ENCODE results near the gene EHMT1. TPM values are rescaled to one million over a fixed set of nuclear protein-coding genes. Genes with fewer than 3 reads are reported as not detected.
"Not testable (repeated sequence)": the region's sequence is repeated elsewhere in the genome, so short reads cannot be mapped to it uniquely, and the experiment has no call there.

Gene EHMT1
- total RNA-seq, 1 donor, result 56.6 TPM

- H3K4me1 ChIP-seq (ENCODE audit: insufficient read depth, low read length), result peaks cover 43% of the 10 kb centered on the region
Measured at GRCh38 chr9:137620048-137620405, 1.2 kb downstream of the EHMT1 start.

DNA sequence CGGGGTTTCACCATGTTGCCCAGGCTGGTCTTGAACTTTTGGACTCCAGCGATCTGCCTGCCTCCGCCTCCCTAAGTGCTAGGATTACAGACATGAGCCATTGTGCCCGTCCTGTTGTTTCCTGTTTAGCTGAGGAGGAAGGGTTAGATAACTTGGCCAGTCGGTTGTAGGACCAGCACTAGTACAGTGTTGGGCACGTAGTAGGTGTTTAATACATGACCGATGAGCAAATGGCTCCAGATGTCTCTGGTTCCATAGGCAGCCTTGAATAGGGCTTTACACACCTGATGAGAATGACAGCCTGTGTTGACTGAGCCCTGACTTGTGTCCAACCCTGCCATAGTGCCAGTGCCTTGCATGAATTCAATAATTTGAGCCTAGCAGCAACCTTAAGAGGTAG lies 1.8 kb downstream of the EHMT1 start:
- Histone ChIP-seq H3K27me3 (ENCODE audit: insufficient read depth, low read length) (no peaks in the 10 kb centered on the region), H3K4me1 (ENCODE audit: insufficient read depth, low read length) (peaks cover 48% of the 10 kb centered on the region), H3K4me3 (ENCODE audit: low read length) (no peak overlapping the region), H3K9me3 (ENCODE audit: low read depth, low read length) (no peaks in the 10 kb centered on the region)

More at GRCh38 chr9:137620048-137620405, 1.2 kb downstream of the EHMT1 start:
- Histone ChIP-seq H3K9me3 (ENCODE audit: low read depth, low read length) (no peaks in the 10 kb centered on the region), H3K4me3 (ENCODE audit: low read length) (peak overlapping the region; percentile 74), H3K27me3 (ENCODE audit: insufficient read depth, low read length) (no peaks in the 10 kb centered on the region)

- Histone ChIP-seq H3K4me1 (ENCODE audit: insufficient read depth, low read length) (peaks cover 55% of the 10 kb centered on the region), H3K4me3 (ENCODE audit: low read length) (no peak overlapping the region), H3K27me3 (ENCODE audit: insufficient read depth, low read length) (no peaks in the 10 kb centered on the region), H3K9me3 (ENCODE audit: low read depth, low read length) (no peaks in the 10 kb centered on the region)
Measured at GRCh38 chr9:137621131-137621757, 2.4 kb downstream of the EHMT1 start.

GRCh38 chr9:137622211-137622610 lies 3.4 kb downstream of the EHMT1 start:
- not testable (repeated sequence) for H3K9me3 ChIP-seq (ENCODE audit: low read depth, low read length); H3K4me3 ChIP-seq (ENCODE audit: low read length); H3K27me3 ChIP-seq (ENCODE audit: insufficient read depth, low read length)
- H3K4me1 ChIP-seq (ENCODE audit: insufficient read depth, low read length), result peaks cover 62% of the 10 kb centered on the region

GRCh38 chr9:137626464-137626863 lies 7.7 kb downstream of the EHMT1 start:
- no peak overlapping the region for H3K4me3 ChIP-seq (ENCODE audit: low read length)
- peaks cover 73% of the 10 kb centered on the region for H3K4me1 ChIP-seq (ENCODE audit: insufficient read depth, low read length)
- H3K9me3 ChIP-seq (ENCODE audit: low read depth, low read length), result no peaks in the 10 kb centered on the region
- no peaks in the 10 kb centered on the region for H3K27me3 ChIP-seq (ENCODE audit: insufficient read depth, low read length)

GRCh38 chr9:137627406-137627805 lies 8.6 kb downstream of the EHMT1 start:
- not testable (repeated sequence) for H3K27me3 ChIP-seq (ENCODE audit: insufficient read depth, low read length); H3K9me3 ChIP-seq (ENCODE audit: low read depth, low read length); H3K4me3 ChIP-seq (ENCODE audit: low read length)
- peaks cover 80% of the 10 kb centered on the region for H3K4me1 ChIP-seq (ENCODE audit: insufficient read depth, low read length)

DNA sequence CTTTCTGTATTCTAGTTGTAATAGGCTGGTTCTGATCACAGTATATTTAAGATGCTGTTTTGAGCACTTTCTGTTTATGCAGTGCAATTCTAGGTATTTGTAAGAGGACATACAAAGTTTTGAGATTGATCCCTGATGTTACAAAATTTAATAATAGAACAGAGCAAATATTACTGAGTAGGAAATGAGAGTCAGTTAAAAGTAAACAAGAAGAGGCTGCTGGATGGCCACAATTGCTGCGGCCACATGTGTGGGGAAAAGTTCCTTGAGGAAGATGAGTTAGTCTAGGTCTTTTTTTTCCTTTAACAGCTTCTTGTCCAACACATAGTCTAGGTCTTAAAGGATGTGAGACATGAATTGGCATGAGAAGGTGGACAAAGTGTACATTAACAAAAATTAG lies 11.3 kb downstream of the EHMT1 start:
- Histone ChIP-seq H3K4me1 (ENCODE audit: insufficient read depth, low read length) (peaks cover 79% of the 10 kb centered on the region), H3K4me3 (ENCODE audit: low read length) (no peak overlapping the region), H3K9me3 (ENCODE audit: low read depth, low read length) (no peaks in the 10 kb centered on the region)

GRCh38 chr9:137630679-137631078 lies 11.9 kb downstream of the EHMT1 start:
- Histone ChIP-seq H3K4me3 (ENCODE audit: low read length) (no peak overlapping the region), H3K27me3 (ENCODE audit: insufficient read depth, low read length) (no peaks in the 10 kb centered on the region), H3K9me3 (ENCODE audit: low read depth, low read length) (no peaks in the 10 kb centered on the region), H3K4me1 (ENCODE audit: insufficient read depth, low read length) (peaks cover 74% of the 10 kb centered on the region)

More for the DNA sequence above, 11.3 kb downstream of the EHMT1 start:
- H3K27me3 ChIP-seq (ENCODE audit: insufficient read depth, low read length), result no peaks in the 10 kb centered on the region

- no peak overlapping the region for H3K4me3 ChIP-seq (ENCODE audit: low read length)
- no peaks in the 10 kb centered on the region for H3K9me3 ChIP-seq (ENCODE audit: low read depth, low read length)
- peaks cover 65% of the 10 kb centered on the region for H3K4me1 ChIP-seq (ENCODE audit: insufficient read depth, low read length)
- H3K27me3 ChIP-seq (ENCODE audit: insufficient read depth, low read length), result no peaks in the 10 kb centered on the region
Measured at GRCh38 chr9:137631345-137632229, 12.8 kb downstream of the EHMT1 start.

DNA sequence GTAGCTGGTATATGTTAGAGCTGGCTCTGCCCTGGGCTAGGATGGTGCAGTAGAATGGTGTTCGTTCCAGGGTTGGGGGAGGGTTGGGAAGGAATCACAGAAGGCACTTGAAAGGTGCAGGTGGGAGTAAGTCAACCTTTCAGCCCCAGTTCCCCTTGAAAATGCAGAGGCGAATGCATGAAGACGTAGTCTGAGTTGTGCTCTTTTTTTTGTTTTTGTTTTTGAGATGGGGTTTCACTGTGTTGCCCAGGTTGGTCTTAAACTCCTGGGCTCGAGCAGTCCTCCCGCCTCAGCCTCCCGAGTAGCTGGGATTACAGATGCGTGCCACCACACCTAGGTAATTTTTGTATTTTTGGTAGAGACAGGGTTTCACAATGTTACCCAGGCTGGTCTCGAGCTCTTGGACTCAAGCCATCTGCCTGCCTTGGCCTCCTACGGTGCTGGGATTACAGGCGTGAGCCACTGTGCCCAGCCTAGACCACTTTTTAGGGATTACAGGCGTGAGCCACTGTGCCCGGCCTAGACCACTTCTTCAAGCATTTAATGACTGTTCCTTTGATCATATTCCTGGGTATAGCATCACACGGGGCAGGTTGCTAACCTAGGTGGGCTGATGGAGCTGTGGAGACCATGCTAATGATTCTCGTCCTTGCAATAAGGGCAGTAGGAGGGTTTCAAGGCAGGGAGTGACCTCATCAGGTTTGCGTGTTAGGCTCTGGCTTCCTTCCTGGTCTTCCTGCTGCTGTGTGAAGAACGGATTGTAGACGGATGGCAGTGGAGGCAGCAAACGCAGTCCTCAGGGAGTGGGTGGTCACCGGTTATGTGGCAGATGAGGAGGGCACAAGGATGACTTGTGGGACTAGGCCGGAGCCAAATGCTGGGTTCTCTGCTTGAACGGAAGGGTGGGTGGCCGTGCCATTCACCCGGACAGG lies 13.7 kb downstream of the EHMT1 start:
- no peaks in the 10 kb centered on the region for H3K9me3 ChIP-seq (ENCODE audit: low read depth, low read length)

GRCh38 chr9:137634016-137634415 lies 15.2 kb downstream of the EHMT1 start:
- no peak overlapping the region for H3K4me3 ChIP-seq (ENCODE audit: low read length)
- H3K27me3 ChIP-seq (ENCODE audit: insufficient read depth, low read length), result no peaks in the 10 kb centered on the region
- H3K4me1 ChIP-seq (ENCODE audit: insufficient read depth, low read length), result peaks cover 47% of the 10 kb centered on the region
- H3K9me3 ChIP-seq (ENCODE audit: low read depth, low read length), result no peaks in the 10 kb centered on the region

More for the DNA sequence above, 13.7 kb downstream of the EHMT1 start:
- Histone ChIP-seq H3K4me3 (ENCODE audit: low read length) (no peak overlapping the region), H3K4me1 (ENCODE audit: insufficient read depth, low read length) (peaks cover 55% of the 10 kb centered on the region), H3K27me3 (ENCODE audit: insufficient read depth, low read length) (no peaks in the 10 kb centered on the region)

DNA sequence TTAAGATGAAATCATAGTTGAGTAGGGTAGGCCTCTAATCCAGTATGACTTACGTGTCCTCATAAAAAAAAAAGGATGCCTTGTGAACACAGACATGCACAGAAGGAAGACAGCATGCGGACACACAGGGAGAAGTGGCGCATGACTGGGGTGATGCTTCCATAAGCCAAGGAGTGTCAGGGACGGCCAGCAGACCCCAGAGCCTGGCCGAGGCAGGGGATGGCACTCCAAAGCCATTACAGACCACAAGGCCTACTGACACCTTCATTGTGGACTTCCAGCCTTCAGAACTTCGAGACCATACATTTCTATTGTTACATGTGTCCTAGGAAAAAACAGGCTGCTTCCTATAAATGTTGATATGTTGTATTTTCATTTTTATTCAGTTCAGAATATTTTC lies 19.9 kb downstream of the EHMT1 start:
- Histone ChIP-seq H3K9me3 (ENCODE audit: low read depth, low read length) (no peaks in the 10 kb centered on the region), H3K4me3 (ENCODE audit: low read length) (no peak overlapping the region), H3K4me1 (ENCODE audit: insufficient read depth, low read length) (peaks cover 17% of the 10 kb centered on the region), H3K27me3 (ENCODE audit: insufficient read depth, low read length) (no peaks in the 10 kb centered on the region)

DNA sequence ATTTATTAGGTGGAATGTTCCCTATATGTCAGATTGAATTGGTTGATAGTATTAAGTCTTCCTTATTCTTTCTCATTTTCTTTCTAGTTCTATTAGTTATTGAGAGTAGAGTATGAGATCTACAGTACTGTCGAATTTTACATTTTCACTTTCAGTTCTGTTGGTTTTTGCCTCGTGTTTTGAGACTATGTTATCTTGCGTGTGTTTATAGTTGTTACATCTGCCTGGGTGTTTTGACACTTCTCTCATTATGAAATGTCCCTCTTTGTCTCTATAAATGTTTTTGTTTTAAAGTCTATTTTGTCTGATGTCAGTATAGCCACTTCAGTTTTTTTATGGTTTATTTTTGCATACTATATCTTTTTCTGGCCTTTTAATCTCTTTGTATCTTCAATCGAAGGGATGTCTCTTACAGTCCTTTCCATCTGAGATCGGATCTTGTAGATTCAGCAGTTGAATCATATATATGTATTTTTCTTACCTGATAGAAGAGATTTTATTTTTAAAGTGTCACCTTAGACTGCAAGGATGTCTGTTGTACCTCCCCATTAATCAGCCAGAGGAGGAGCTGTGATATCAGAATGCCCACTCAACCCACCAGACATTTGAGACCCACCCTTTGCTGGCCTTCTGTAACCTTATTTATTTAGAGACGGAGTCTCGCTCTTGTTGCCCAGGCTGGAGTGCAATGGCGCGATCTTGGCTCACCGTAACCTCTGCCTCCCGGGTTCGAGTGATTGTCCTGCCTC lies 20.7 kb downstream of the EHMT1 start:
- H3K9me3 ChIP-seq (ENCODE audit: low read depth, low read length), result no peaks in the 10 kb centered on the region
- no peaks in the 10 kb centered on the region for H3K27me3 ChIP-seq (ENCODE audit: insufficient read depth, low read length)
- H3K4me3 ChIP-seq (ENCODE audit: low read length), result no peak overlapping the region
- H3K4me1 ChIP-seq (ENCODE audit: insufficient read depth, low read length), result peaks cover 17% of the 10 kb centered on the region

GRCh38 chr9:137640862-137641261 lies 22.1 kb downstream of the EHMT1 start:
- Histone ChIP-seq H3K27me3 (ENCODE audit: insufficient read depth, low read length) (no peaks in the 10 kb centered on the region), H3K4me3 (ENCODE audit: low read length) (no peak overlapping the region), H3K4me1 (ENCODE audit: insufficient read depth, low read length) (peaks cover 23% of the 10 kb centered on the region), H3K9me3 (ENCODE audit: low read depth, low read length) (no peaks in the 10 kb centered on the region)

All from mononuclear cell (primary cell).